GM19463 (cell line): ENCODE results near the gene ZNF518A.
"Not testable (repeated sequence)": the region's sequence is repeated elsewhere in the genome, so short reads cannot be mapped to it uniquely, and the experiment has no call there.

Experiments used
- ATAC-seq: cut with Tn5 transposase; IDR thresholded peaks from one replicate; pipeline ENCODE4 v1.9.1; 2021; ENCODE audit warnings: mild to moderate bottlenecking, moderate library complexity; ENCODE audit not compliant: unreplicated experiment

Gene ZNF518A

DNA sequence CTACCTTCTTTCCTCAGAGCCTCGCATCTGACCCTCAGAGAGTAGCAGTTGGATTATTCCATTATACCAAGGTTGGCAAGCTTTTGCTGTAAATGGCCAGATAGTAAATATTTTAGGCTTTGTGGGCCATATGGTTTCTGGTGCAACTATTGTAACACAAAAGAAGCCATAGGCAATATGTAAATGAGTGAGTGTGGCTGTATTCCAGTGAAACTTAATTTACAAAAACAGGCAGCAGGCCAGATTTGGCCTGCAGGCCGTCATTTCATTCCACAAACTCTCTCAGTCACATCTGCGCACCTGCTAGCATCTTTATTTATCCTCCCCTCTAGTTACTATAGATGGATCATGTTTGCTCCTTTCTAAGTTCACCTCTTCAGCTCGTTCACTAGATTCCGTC is 6.7 kb downstream of the ZNF518A start:
- ATAC-seq: no peak

- no peak for ATAC-seq
These were observed 7.5 kb downstream of the ZNF518A start for GRCh38 chr10:96137567-96137966.

- ATAC-seq: peak; percentile 94
These were observed 8.0 kb downstream of the ZNF518A start for GRCh38 chr10:96138102-96138501.

GRCh38 chr10:96152437-96152836 is 22.3 kb downstream of the ZNF518A start:
- ATAC-seq: no peak

- no peak for ATAC-seq
These were observed 23.0 kb downstream of the ZNF518A start for GRCh38 chr10:96153070-96153469.

- ATAC-seq: no peak
These were observed 35.6 kb downstream of the ZNF518A start for GRCh38 chr10:96165726-96166125.

GRCh38 chr10:96168546-96168945 is 38.4 kb downstream of the ZNF518A start:
- no peak for ATAC-seq

GRCh38 chr10:96170230-96170629 is 40.1 kb downstream of the ZNF518A start:
- ATAC-seq: no peak

GRCh38 chr10:96172666-96173065 is 42.6 kb downstream of the ZNF518A start:
- ATAC-seq: no peak

- ATAC-seq: no peak
These were observed 46.9 kb downstream of the ZNF518A start for GRCh38 chr10:96176985-96177384.

DNA sequence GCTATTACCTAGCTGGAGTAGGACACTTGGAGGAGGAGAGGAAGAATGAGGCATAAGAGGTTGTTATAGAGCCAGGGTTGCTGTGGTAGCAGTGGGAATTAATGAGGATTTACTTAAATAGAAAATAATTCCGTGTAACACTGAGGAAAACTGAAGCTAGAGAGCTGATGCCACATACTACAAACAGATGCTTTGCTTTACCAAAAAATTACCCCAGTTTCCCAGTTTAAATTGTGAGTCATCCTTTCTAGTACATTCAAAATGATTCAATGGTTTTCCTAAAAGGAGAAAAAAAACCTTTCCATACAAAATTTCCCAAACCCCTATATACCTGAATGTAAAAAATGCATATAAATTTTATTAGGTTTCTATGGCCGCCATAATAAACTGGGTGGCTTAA is 58.3 kb downstream of the ZNF518A start:
- ATAC-seq: no peak

GRCh38 chr10:96188916-96189315 is 58.8 kb downstream of the ZNF518A start:
- ATAC-seq: no peak

DNA sequence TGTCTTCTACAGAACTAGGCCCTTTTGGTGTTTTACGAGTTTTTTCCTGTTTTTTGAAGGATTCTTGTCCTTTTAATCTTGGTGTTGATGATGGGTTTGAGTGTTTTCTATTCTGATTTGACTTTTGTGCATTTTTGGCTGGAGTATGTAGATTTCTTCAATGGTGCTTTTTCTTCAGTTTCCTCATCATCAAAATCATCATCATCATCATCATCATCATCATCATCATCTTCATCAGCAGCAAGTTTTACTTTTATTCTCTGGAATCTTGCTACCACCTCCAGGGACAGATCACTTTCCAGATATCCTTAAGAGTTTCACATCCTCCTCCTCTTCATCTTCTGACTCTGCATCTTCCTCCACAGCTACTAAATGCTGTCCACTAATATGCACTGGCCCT is 59.4 kb downstream of the ZNF518A start:
- not testable (repeated sequence) for ATAC-seq

DNA sequence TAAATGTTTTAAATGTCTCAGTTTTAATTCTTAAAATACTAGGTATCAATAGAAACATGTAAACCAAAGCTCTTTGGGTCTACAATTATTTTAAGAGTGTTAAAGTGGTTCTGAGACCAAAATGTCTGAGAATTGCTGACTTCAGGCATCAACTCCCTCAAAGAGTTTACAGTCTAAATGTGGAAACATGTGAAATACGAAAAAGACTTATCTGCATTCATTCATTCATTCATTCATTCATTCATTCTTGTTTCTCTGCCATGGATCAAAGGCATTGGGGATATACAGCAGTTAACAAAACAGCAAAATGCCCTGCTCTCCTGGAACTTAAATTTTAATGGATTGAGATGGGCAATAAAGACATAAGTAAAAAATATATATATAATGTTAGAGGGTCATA is 71.4 kb downstream of the ZNF518A start:
- ATAC-seq: no peak

DNA sequence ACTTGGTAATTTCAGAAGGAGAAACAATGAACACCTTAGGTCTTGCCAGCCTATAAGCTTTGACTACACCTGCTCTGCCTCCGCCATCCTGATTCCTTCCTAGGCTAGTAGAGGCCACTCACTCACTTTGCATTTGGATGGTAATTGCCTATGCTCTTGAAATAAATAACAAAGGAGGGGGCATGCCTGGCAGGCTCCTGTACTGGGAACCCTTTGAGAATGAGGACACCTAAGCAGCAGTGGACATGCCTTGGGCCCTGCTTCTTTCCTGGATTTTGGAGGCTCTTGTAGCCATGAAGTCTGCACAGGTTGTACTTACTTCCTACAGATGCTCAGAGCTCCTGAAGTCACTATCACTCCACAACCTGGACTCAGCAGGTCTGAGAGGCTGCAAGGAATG is 75.5 kb downstream of the ZNF518A start:
- no peak for ATAC-seq

- no peak for ATAC-seq
These were observed 78.2 kb downstream of the ZNF518A start for GRCh38 chr10:96208271-96208670.

DNA sequence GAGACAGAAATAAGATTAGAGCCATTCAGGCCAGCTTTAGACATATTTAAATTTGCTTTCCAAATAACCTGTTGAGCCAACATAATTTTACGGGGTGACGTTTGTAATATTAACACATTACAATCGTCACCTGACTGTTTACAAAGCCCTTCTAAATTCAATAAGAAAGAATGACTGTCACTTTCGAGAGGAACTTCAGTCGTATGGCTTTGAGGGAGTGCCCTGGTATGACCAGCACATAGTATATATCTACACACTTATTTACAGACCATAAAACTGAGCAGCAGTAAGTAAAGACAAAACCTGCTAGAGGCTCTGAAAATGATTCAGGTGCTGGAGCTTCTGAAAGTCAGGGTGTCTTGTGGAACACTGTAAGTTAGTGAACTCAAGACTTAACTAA is 78.8 kb downstream of the ZNF518A start:
- no peak for ATAC-seq

DNA sequence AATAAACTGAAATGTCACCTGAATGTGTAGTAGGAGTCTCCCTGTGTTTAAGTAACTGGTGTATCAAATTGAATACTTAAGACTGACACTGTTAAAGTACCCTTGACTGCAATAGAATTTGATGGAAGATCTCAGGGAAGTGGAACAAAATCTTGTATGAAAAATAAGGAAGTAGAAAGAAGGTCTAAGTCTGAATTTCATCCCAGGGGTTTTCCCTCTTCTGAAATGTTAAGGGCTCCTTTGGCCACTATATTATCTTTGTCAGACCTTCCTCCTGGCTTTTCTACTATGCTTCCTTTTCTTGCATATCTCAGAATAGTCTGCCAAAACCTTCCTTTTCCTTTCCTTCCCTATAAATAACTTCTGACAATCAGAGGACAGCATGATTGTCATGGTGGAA is 81.7 kb downstream of the ZNF518A start:
- ATAC-seq: no peak

DNA sequence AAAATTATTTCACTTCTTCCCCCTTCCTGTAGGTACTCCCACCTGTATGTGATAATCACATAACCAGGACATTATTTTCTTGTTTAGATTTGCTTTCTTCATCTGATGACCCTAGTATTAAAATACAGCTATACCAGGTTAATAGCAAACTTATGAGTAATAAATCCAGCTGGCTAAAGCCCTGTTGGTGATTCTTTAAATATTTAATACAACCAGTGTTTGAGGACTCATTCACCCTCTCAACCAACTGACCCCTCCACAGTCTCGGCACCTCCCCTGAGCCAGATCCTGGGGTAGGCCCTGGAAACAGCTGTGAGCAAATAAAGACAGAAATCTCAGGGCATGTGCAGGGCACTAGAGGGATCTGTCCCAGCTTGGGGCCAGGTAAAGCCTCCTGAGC is 82.8 kb downstream of the ZNF518A start:
- no peak for ATAC-seq
